Occipital lobe (tissue), 2 donors: ENCODE measurements around the gene CUEDC2. TPM values are rescaled to one million over a fixed set of nuclear protein-coding genes. Genes with fewer than 3 reads are reported as not detected.
A peak's percentile ranks its signal among the peaks of the same experiment; 100 is the strongest.
"Not testable (repeated sequence)": the region's sequence is repeated elsewhere in the genome, so short reads cannot be mapped to it uniquely, and the experiment has no call there.

ENCODE experiments used
- DNase-seq: peaks from one replicate; lab custom pipeline; 2025; lab: John Stamatoyannopoulos, UW
- total RNA-seq: library from RNA; depleted of rRNA; stranded (reverse); fragments of >200 nt; gene quantifications from one replicate; pipeline ENCODE4 v1.2.3, GENCODE V29; 2014

Gene CUEDC2
- total RNA-seq, 1 donor from 2014 or later, result 37.3 TPM

- DNase-seq, result not testable (repeated sequence)
Measured at GRCh38 chr10:102454662-102455487, 22.5 kb upstream of the CUEDC2 start.

- DNase-seq, result no peak
Measured at GRCh38 chr10:102453502-102453901, 21.1 kb upstream of the CUEDC2 start.

- peak; percentile 29 for DNase-seq
Measured at GRCh38 chr10:102452672-102453340, 20.4 kb upstream of the CUEDC2 start.

GRCh38 chr10:102451105-102451969 lies 19.0 kb upstream of the CUEDC2 start, which contains the start of gene C10orf95:
Gene C10orf95 (minus strand): TSS chr10:102451543. CDS start chr10:102451093, 450 bp downstream.
- no peak for DNase-seq

GRCh38 chr10:102450374-102451104 lies 18.2 kb upstream of the CUEDC2 start:
- DNase-seq, result peak; percentile 81

- no peak for DNase-seq
Measured at GRCh38 chr10:102450124-102450373, 17.7 kb upstream of the CUEDC2 start.

- peak; percentile 62 for DNase-seq
Measured at GRCh38 chr10:102449321-102450123, 17.1 kb upstream of the CUEDC2 start.

- no peak for DNase-seq
Measured at GRCh38 chr10:102444851-102445250, 12.5 kb upstream of the CUEDC2 start.

- DNase-seq, result no peak
Measured at GRCh38 chr10:102438374-102438773, 6.0 kb upstream of the CUEDC2 start.

- no peak for DNase-seq
Measured at GRCh38 chr10:102437515-102437914, 5.1 kb upstream of the CUEDC2 start.

- no peak for DNase-seq
Measured at GRCh38 chr10:102436312-102436711, 3.9 kb upstream of the CUEDC2 start.

- peak; percentile 31 for DNase-seq
Measured at GRCh38 chr10:102435529-102436233, 3.3 kb upstream of the CUEDC2 start.

GRCh38 chr10:102435133-102435497 lies 2.7 kb upstream of the CUEDC2 start:
- no peak for DNase-seq

GRCh38 chr10:102434394-102435132 lies 2.2 kb upstream of the CUEDC2 start:
- no peak for DNase-seq

- no peak for DNase-seq
Measured at GRCh38 chr10:102433619-102434046, 1.3 kb upstream of the CUEDC2 start.

GRCh38 chr10:102431452-102432124 lies 786 bp downstream of the CUEDC2 start:
- no peak for DNase-seq

- no peak for DNase-seq
Measured at GRCh38 chr10:102429468-102429867, 2.9 kb downstream of the CUEDC2 start.

- DNase-seq, result no peak
Measured at GRCh38 chr10:102426803-102427287, 5.5 kb downstream of the CUEDC2 start.
